Aorta (tissue), 5 donors: Measurements from ENCODE around the gene WDR88. TPM values are rescaled to one million over a fixed set of nuclear protein-coding genes. Genes with fewer than 3 reads are reported as not detected.
"Not testable (repeated sequence)": the region's sequence is repeated elsewhere in the genome, so short reads cannot be mapped to it uniquely, and the experiment has no call there.

Experiments used
- ATAC-seq: fragments of 200-7000 bp; cut with Tn5 transposase; one replicate; pipeline ENCODE4 v1.9.1; 2022; ENCODE audit warnings: moderate library complexity; ENCODE audit not compliant: low FRiP score
- DNase-seq, 2 donors: peaks; one replicate each; pipeline ENCODE4 v3.0.0-alpha.2; 2020
- H3K27ac ChIP-seq, 2 donors: one replicate each; pipeline ENCODE4 v1.5.1; 2013; ENCODE audit warnings: low read length in 2 of 2, mild to moderate bottlenecking in 2 of 2, moderate library complexity in 2 of 2, control low read depth in 1 of 2, inconsistent platforms in 1 of 2, low read depth in 1 of 2
- H3K27me3 ChIP-seq, 2 donors: one replicate each; pipeline ENCODE4 v1.6.1; 2013; ENCODE audit warnings: control low read depth in 1 of 2, low read length in 1 of 2, mild to moderate bottlenecking in 1 of 2, moderate library complexity in 1 of 2; ENCODE audit not compliant: insufficient read depth in 2 of 2, control insufficient read depth in 1 of 2
- H3K36me3 ChIP-seq, 2 donors: one replicate each; pipeline ENCODE4 v1.6.1; 2013; ENCODE audit warnings: control low read depth in 1 of 2, low read length in 1 of 2, mild to moderate bottlenecking in 1 of 2; ENCODE audit not compliant: insufficient read depth in 2 of 2, control insufficient read depth in 1 of 2
- H3K4me1 ChIP-seq, 2 donors: one replicate each; pipeline ENCODE4 v1.6.1; 2013; ENCODE audit warnings: low read length in 2 of 2, control low read depth in 1 of 2, mild to moderate bottlenecking in 1 of 2, moderate library complexity in 1 of 2; ENCODE audit not compliant: insufficient read depth in 2 of 2, control insufficient read depth in 1 of 2
- H3K4me3 ChIP-seq, 2 donors: one replicate each; pipeline ENCODE4 v1.5.1; 2013; ENCODE audit warnings: low read length in 2 of 2, control low read depth in 1 of 2, mild to moderate bottlenecking in 1 of 2
- H3K9me3 ChIP-seq: one replicate; pipeline ENCODE4 v1.6.1; 2013; ENCODE audit warnings: mild to moderate bottlenecking, low read length; ENCODE audit not compliant: control insufficient read depth
- WGBS, 2 donors: extraction: QIAGEN DNeasy Blood & Tissue Kit; methylation state at CpG; one replicate each; pipeline ENCODE4 v1.1.7; 2013; 5-methylcytosine and 5-hydroxymethylcytosine counted together
- intact Hi-C, 2 donors: fragments of 100-400 bp; cut with DNase I; formaldehyde crosslinking; loops; one replicate each; pipeline versions ENCODE4 v1.14.2 to v1.15.0; 2022
- polyA plus RNA-seq, 2 donors: library from polyadenylated mRNA; stranded (reverse); fragments of 200-250 nt; gene quantifications; one replicate each; pipeline ENCODE4 v1.2.3, GENCODE V29; 2013
- total RNA-seq, 2 donors: library from RNA; stranded (reverse); fragmentation: NEBNext Ultra II Directional; extraction: Animal tissue kit (Norgen Biotek cat#: 25700); gene quantifications; one replicate each; pipeline ENCODE4 v1.2.1, GENCODE V29; 2021
- donor health status: healthy with polysubstance abuse.
- donor health status: Bipolar disorder and iron deficiency.
- donor health status: DM: no; HTN: no; CAD: no.
- donor health status: DM: no; HTN: no; CAD: no.
- donor health status: DM: yes; HTN: yes; CAD: no.

The WDR88 gene
- total and polyA plus RNA-seq, 4 donors, result not detected

GRCh38 chr19:33124207-33125098 lies 7.5 kb upstream of the WDR88 start:
- WGBS, 2 donors, result 82 to 86% methylated on average over 10 of the region's 10 CpGs

GRCh38 chr19:33125929-33126388 lies 6.0 kb upstream of the WDR88 start:
- no peaks in the 10 kb centered on the region for H3K4me1 ChIP-seq
- H3K4me3 ChIP-seq, result no peak overlapping the region
- no peaks in the 10 kb centered on the region for H3K27me3 ChIP-seq
- H3K36me3 ChIP-seq, result peaks cover 0 to 3% of the 10 kb centered on the region in 2 donors
- ATAC-seq (peak; percentile 81), DNase-seq (no peak)
- intact Hi-C loops, result no loop called here
- H3K9me3 ChIP-seq, result no peaks in the 10 kb centered on the region
- H3K27ac ChIP-seq, result no peak overlapping the region
- WGBS, 2 donors, result 34 to 35% methylated on average over 12 of the region's 12 CpGs

More at GRCh38 chr19:33124207-33125098, 7.5 kb upstream of the WDR88 start:
- no peak for ATAC-seq
- Histone ChIP-seq H3K27ac (no peak overlapping the region), H3K9me3 (no peaks in the 10 kb centered on the region), H3K36me3 (no peaks in the 10 kb centered on the region), H3K27me3 (no peaks in the 10 kb centered on the region), H3K4me3 (no peak overlapping the region), H3K4me1 (no peaks in the 10 kb centered on the region)
- no peak for DNase-seq
- intact Hi-C loops, result no loop called here

GRCh38 chr19:33126712-33127111 lies 5.2 kb upstream of the WDR88 start:
- intact Hi-C loops, result not testable (repeated sequence)

GRCh38 chr19:33129901-33130300 lies 2.0 kb upstream of the WDR88 start:
- 85 to 86% methylated on average over 6 of the region's 6 CpGs for WGBS, 2 donors
- Histone ChIP-seq H3K4me1 (no peaks in the 10 kb centered on the region), H3K9me3 (no peaks in the 10 kb centered on the region), H3K27me3 (no peaks in the 10 kb centered on the region), H3K4me3 (no peak overlapping the region), H3K36me3 (peaks cover 0 to 3% of the 10 kb centered on the region in 2 donors), H3K27ac (no peak overlapping the region)
- ATAC-seq (no peak), DNase-seq (no peak)
- intact Hi-C loops, result no loop called here

More at GRCh38 chr19:33126712-33127111, 5.2 kb upstream of the WDR88 start:
- not testable (repeated sequence) for DNase-seq, ATAC-seq, H3K9me3 ChIP-seq, H3K4me1 ChIP-seq, H3K27me3 ChIP-seq, H3K27ac ChIP-seq, H3K4me3 ChIP-seq, H3K36me3 ChIP-seq
- WGBS, 2 donors, result 95% methylated on average over 8 of the region's 8 CpGs

GRCh38 chr19:33130433-33130832 lies 1.5 kb upstream of the WDR88 start:
- H3K4me3 ChIP-seq, result no peak overlapping the region
- peaks cover 0 to 3% of the 10 kb centered on the region in 2 donors for H3K36me3 ChIP-seq
- no peaks in the 10 kb centered on the region for H3K9me3 ChIP-seq
- ATAC-seq (no peak), DNase-seq (no peak)
- no peak overlapping the region for H3K27ac ChIP-seq
- no peaks in the 10 kb centered on the region for H3K27me3 ChIP-seq
- 85 to 86% methylated on average over 6 of the region's 6 CpGs for WGBS, 2 donors
- H3K4me1 ChIP-seq, result no peaks in the 10 kb centered on the region
- intact Hi-C loops, result no loop called here

GRCh38 chr19:33132425-33132824 lies 511 bp downstream of the WDR88 start:
- no peaks in the 10 kb centered on the region for H3K27me3 ChIP-seq
- H3K4me3 ChIP-seq, result no peak overlapping the region
- H3K27ac ChIP-seq, result no peak overlapping the region
- H3K36me3 ChIP-seq, result peaks cover 0 to 3% of the 10 kb centered on the region in 2 donors
- 78 to 84% methylated on average over 15 of the region's 15 CpGs for WGBS, 2 donors
- intact Hi-C loops, result no loop called here
- no peaks in the 10 kb centered on the region for H3K4me1 ChIP-seq
- DNase-seq (no peak), ATAC-seq (no peak)
- no peaks in the 10 kb centered on the region for H3K9me3 ChIP-seq

GRCh38 chr19:33133438-33134031 lies 1.6 kb downstream of the WDR88 start:
- WGBS, 2 donors, result 44 to 46% methylated on average over 13 of the region's 13 CpGs
- ATAC-seq, result no peak
- intact Hi-C loops, result no loop called here

GRCh38 chr19:33134571-33135041 lies 2.7 kb downstream of the WDR88 start:
- Histone ChIP-seq H3K9me3 (no peaks in the 10 kb centered on the region), H3K4me1 (no peaks in the 10 kb centered on the region), H3K27ac (no peak overlapping the region), H3K36me3 (peaks cover 0 to 3% of the 10 kb centered on the region in 2 donors), H3K4me3 (no peak overlapping the region), H3K27me3 (no peaks in the 10 kb centered on the region)
- DNase-seq, result no peak
- intact Hi-C loops, result no loop called here
- peak; percentile 56 for ATAC-seq
- WGBS, 2 donors, result 12 to 20% methylated on average over 25 to 38 of the region's 38 CpGs

More at GRCh38 chr19:33133438-33134031, 1.6 kb downstream of the WDR88 start:
- no peak overlapping the region for H3K4me3 ChIP-seq
- H3K9me3 ChIP-seq, result no peaks in the 10 kb centered on the region
- H3K36me3 ChIP-seq, result peaks cover 0 to 3% of the 10 kb centered on the region in 2 donors
- no peak for DNase-seq
- H3K4me1 ChIP-seq, result no peaks in the 10 kb centered on the region
- H3K27ac ChIP-seq, result no peak overlapping the region
- no peaks in the 10 kb centered on the region for H3K27me3 ChIP-seq
